Measurements from ENCODE around the gene PHF14. TPM values are rescaled to one million over a fixed set of nuclear protein-coding genes. Genes with fewer than 3 reads are reported as not detected.
"Not testable (repeated sequence)": the region's sequence is repeated elsewhere in the genome, so short reads cannot be mapped to it uniquely, and the experiment has no call there.

Gene PHF14
- total RNA-seq, 1 donor from 2014 or later = 23.2 TPM

GRCh38 chr7:10956528-10956927, 17.1 kb upstream of the PHF14 start:
- no peak for DNase-seq (ENCODE audit: low read depth)
- no peak for TF ChIP-seq CTCF (conservative IDR thresholded peaks at IDR 0.05; ENCODE audit: low read depth, low read length)

GRCh38 chr7:10960242-10960641, 13.4 kb upstream of the PHF14 start:
- H3K4me3 ChIP-seq (ENCODE audit: low read depth, low read length); DNase-seq (ENCODE audit: low read depth): not testable (repeated sequence)

More at GRCh38 chr7:10956528-10956927, 17.1 kb upstream of the PHF14 start:
- H3K4me3 ChIP-seq (ENCODE audit: low read depth, low read length) = no peak overlapping the region

GRCh38 chr7:10965016-10965415, 8.7 kb upstream of the PHF14 start:
- DNase-seq (ENCODE audit: low read depth); H3K4me3 ChIP-seq (ENCODE audit: low read depth, low read length): not testable (repeated sequence)

DNA sequence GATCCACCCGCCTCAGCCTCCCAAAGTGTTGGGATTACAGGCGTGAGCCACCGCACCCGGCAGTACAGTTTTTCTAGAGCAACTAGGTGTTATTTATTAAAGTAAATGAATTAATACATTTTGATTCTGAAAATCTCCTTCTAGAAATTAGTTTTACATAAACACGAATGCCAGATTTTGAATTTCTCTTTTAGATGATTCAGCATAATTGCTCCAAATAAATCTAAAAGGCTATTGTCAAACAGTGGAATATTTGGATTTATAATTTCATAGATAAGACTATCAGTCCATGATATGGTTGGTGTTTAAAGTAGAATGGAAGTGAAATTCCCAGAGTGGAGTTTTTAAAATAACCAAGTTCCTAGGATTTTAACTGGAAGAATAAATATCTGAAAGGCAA, 1.5 kb upstream of the PHF14 start:
- DNase-seq (ENCODE audit: low read depth) = no peak
- no peak for TF ChIP-seq CTCF (conservative IDR thresholded peaks at IDR 0.05; ENCODE audit: low read depth, low read length)
- H3K4me3 ChIP-seq (ENCODE audit: low read depth, low read length) = no peak overlapping the region

DNA sequence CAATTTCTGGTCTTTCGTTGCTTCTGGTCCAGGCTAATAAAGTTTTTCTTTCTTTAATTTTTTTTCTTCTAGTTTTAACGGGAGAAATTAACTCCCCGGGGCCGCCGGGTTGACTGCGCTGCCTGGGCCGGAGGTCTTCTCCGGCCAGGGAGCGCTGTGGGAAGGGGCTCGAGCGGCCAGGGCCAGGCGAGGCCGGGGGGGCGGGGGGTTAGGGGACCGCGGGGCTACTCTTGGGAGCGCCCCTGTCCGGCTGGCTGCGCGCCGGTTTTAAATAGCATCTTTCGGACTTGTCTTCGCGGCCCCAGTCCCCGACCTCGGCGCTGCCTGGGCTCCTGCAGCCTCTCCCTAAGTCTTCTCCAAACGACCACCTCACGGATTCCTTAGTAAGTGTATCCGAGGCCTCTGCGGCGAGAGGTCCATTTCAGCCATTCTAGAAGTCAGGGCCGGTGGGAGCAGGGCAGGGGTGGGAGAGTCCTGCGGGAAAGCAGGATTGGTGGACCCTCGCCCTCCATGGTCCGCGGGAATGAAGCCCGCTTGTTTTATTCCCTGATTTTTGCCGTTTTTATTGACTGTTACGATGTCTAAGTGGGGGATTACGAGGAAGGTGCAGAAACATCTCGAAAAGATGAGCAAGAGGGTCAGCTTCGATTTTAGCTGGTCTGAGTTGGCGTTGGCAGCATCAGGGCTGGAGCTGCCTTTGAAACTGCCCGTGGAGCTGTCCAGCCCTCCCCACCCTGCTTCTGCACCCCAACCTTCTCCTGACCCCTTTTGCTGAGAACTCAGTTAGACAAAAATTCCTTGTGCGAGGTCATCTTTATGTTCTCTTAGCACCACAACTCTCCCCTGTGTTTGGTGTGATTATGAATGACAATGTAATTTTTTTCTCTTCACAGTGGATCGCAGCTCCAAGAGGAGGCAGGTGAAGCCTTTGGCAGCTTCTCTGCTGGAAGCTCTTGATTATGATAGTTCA, 555 bp downstream of the PHF14 start:
- TF ChIP-seq CTCF (conservative IDR thresholded peaks at IDR 0.05; ENCODE audit: low read depth, low read length) = no peak
- peak overlapping the region; percentile 86 for H3K4me3 ChIP-seq (ENCODE audit: low read depth, low read length)
- DNase-seq (ENCODE audit: low read depth) = no peak

DNA sequence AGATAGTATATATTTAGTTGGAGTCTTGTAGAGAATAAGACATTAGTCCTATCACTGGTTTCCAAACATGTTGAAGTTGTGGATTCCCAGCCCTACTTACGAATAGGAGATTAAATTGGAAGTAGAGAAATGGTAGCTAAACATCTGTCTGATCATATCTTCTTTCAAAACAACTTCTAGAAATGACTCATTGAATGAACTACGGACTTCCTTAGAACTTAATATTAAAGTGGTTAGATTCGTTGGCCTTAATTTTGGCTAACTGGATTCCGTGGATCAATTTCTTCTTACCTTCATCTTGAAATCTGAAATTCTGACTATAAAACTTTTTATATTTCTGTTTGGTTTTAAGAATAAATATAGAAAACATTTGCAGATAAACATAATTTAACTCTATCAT, 3.4 kb downstream of the PHF14 start:
- DNase-seq (ENCODE audit: low read depth) = no peak
- TF ChIP-seq CTCF (conservative IDR thresholded peaks at IDR 0.05; ENCODE audit: low read depth, low read length) = no peak
- H3K4me3 ChIP-seq (ENCODE audit: low read depth, low read length) = no peak overlapping the region

DNA sequence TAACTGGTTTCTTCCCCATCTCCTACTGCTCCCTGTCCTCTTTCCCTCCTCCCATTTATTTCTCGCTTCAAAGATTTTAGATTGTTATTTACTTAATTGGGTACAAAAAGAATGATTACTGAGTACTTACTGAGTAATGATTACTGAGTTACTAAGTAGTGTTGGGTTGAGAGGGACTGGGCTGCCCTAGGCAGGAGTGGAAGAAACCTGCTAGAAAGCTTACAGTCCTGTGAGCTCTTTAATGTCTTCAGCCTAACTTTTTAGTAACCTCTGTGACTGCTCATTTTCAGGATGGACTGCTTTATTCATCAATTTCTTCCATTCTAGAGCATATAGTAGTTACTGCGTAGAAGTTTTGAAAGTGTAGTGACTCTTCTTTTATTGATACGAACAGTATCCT, 7.6 kb downstream of the PHF14 start:
- no peak overlapping the region for H3K4me3 ChIP-seq (ENCODE audit: low read depth, low read length)
- no peak for DNase-seq (ENCODE audit: low read depth)
- TF ChIP-seq CTCF (conservative IDR thresholded peaks at IDR 0.05; ENCODE audit: low read depth, low read length) = no peak

DNA sequence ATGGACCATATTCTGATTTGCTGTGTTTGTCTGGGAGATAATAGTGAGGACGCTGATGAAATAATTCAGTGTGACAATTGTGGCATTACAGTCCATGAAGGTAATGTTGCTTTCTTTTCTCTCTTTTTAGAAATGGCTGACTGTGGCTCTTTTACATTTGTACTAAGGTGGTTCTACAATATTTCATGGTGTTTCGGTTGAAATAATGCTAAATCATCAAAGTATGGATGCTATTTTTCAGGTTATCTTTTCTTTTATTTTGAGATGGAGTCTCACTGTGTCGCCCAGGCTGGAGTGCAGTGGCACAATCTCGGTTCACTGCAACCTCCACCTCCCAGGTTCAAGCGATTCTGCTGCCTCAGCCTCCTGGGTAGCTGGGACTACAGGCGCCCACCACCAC, 17.1 kb downstream of the PHF14 start:
- DNase-seq (ENCODE audit: low read depth); H3K4me3 ChIP-seq (ENCODE audit: low read depth, low read length): not testable (repeated sequence)

DNA sequence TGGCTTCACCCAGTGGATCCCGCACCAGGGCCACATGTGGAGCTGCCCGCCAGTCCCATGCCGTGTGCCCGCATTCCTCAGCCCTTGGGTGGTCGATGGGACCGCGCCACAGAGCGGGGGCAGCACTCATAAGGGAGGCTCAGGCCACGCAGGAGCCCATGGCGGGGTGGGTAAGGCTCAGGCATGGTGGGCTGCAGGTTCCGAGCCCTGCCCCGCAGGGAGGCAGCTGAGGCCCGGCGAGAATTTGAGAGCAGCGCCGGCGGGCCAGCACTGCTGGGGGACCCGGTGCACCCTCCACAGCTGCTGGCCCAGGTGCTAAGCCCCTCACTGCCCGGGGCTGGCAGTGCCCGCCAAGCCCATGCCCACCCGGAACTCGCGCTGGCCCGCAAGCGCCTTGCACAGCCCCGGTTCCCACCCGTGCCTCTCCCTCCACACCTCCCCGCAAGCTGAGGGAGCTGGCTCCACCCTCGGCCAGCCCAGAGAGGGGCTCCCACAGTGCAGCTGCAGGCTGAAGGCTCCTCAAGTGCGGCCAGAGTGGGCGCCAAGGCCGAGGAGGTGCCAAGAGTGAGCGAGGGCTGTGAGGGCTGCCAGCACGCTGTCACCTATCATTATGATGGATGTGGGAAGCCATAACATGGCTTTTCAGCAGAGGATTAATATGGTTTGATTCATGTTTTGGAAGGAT, 22.0 kb downstream of the PHF14 start:
- DNase-seq (ENCODE audit: low read depth); H3K4me3 ChIP-seq (ENCODE audit: low read depth, low read length): not testable (repeated sequence)

All from epithelial cell of proximal tubule (primary cell).